ENCODE measurements around the gene CAMKK2.
A peak's percentile ranks its signal among the peaks of the same experiment; 100 is the strongest.
"Not testable (repeated sequence)": the region's sequence is repeated elsewhere in the genome, so short reads cannot be mapped to it uniquely, and the experiment has no call there.

CAMKK2 gene

GRCh38 chr12:121296618-121297434 is at the start of gene CAMKK2:
CAMKK2 (minus strand) TSS chr12:121296709; CDS start chr12:121274526, 22,183 bp downstream.
- DNase-seq = peak; percentile 90

DNA sequence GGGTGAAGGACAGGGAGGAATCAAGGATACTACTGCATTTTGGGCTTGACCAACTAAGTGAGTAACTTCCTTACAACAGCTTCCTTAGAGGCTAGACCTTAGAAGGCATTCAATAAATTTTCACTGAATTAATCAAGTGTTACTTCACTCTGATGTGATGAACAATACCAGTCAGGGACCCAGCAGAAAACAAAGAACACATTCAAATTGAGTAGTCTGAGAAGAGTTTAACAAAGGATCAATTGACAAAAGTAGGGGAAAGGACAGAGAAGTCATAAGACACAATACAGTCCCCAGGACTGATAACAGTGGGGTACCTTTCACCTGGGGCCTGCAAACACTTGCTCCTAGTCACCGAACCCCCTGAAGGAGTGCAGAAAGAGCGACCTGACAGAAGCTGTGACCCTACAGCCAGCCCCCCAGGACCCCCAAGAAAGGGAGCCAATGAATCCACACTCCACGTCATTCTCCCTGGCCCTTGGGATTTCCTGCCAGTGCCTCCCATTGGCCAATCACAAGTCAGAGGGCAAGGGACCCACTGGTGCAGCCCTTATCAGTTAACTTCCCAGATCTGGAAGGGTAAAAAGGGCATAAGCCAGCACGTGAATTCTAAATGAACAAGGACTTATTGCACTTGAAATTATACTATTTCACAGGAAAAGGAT is 48.8 kb upstream of the CAMKK2 start:
- no peak for DNase-seq

- DNase-seq = no peak
These were observed 48.0 kb upstream of the CAMKK2 start for GRCh38 chr12:121344506-121344905.

DNA sequence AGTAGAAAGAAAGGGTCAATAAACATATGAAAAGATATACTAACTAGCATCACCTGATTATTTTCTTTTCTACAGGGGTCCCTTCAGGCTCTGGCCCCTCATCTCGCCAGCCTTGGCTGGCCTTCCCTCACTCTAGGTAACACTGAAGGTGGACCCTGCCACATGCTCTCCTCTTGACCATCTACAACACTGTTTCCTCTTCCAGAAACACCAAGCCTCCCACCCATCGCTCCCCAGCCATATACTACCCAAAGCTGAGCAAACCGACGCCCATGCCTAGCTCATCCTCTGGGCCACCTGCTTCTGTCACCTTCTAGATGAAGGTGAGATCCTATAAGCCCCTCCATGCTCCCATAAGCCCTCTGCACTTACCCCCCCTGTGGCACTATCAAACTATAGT is 40.9 kb upstream of the CAMKK2 start:
- DNase-seq = no peak

- no peak for DNase-seq
These were observed 38.2 kb upstream of the CAMKK2 start for GRCh38 chr12:121334513-121335343.

DNA sequence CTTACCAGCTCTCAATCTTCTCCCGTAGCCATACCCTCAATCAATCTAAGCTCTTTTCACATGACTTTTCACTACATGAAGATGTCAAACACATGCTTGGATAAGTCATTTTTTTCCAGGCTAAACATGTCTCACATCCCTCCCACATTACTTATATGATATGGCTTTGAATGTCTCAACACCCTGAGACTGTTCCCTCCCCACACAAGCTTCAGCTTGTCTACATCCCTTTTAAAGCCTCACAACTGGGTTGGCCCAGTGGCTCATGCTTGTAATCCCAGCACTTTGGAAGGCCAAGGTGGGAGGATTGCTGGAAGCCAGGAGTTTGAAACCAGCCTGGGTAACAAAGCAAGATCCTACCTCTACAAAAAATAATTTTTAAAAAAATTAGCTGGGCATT is 37.2 kb upstream of the CAMKK2 start:
- DNase-seq = no peak

- DNase-seq = no peak
These were observed 34.7 kb upstream of the CAMKK2 start for GRCh38 chr12:121331248-121331647.

DNA sequence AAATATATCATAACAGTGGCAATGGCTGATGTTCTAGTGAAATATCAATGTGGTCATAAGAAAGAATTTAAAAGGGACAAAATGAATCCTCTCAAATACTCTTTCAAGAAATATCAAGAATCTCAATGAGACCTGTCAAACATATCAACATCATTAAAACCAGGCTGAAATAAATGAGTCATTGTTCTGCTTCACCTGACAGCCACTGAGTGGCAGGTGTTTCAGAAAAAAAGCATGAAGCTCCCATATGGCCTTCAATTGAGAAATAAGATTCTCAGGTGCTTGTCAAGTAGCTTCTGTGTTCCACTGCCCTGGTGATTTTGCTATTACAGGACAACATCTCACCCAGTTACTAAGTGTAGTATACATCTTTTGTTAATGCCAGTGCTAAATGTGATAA is 34.2 kb upstream of the CAMKK2 start:
- DNase-seq = no peak

GRCh38 chr12:121330195-121330594 is 33.7 kb upstream of the CAMKK2 start:
- DNase-seq = no peak

DNA sequence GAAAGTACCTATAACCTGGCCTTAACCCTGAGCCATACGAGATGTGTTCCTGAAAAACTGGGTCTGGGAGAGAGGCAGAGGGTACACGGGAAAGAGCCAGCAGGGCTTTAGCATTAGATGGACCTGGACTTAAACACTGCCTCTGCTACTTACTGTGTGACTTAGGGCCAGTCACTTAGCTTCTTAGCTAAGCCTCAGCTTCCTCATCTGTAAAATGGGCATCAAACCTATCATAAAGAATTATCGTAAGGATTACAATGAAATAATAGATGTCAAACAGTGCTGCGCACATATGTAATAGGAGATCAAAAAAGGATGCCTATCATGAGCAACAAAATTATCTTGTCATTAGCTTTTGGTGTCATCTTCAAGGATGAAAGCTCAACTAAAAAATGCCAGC is 32.1 kb upstream of the CAMKK2 start:
- no peak for DNase-seq

DNA sequence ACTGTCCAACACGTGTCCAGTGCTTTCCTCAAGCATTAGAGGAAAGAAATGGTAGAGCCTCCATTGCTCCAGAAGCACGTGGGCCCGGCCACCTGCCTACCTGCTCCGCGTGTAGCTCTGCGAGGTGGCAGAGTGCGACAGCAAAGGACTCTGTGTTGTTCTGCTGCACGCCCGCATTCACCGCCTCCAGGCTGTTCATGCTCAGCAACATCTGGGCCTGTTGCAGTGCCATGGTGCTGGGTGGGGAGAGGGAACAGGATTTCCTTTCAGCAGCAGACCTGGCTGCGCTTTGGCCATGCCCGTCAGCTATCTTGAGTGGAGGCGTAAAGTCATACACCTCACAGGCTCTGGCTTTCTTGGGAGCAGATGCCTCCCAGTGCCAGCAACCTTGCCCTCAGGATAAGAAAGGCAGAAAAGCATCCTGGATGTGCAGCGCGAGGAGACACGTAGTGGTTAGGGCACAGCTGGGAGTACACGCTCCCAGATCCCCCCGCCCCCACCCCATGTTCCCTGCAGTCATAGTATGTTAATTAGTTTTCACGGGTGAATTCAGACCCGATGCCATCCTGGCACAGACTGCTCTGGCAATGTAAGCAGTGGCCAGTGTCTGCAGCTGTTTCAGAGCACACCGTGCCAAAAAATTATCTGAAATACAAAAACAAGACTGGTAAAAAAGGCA is 30.6 kb upstream of the CAMKK2 start:
- no peak for DNase-seq

GRCh38 chr12:121325922-121326396 is 29.4 kb upstream of the CAMKK2 start:
- no peak for DNase-seq

- no peak for DNase-seq
These were observed 27.4 kb upstream of the CAMKK2 start for GRCh38 chr12:121323908-121324307.

GRCh38 chr12:121318121-121318520 is 21.6 kb upstream of the CAMKK2 start:
- no peak for DNase-seq

GRCh38 chr12:121314431-121314830 is 17.9 kb upstream of the CAMKK2 start:
- no peak for DNase-seq

GRCh38 chr12:121310231-121310630 is 13.7 kb upstream of the CAMKK2 start:
- not testable (repeated sequence) for DNase-seq

GRCh38 chr12:121307397-121307796 is 10.9 kb upstream of the CAMKK2 start:
- DNase-seq = not testable (repeated sequence)

DNA sequence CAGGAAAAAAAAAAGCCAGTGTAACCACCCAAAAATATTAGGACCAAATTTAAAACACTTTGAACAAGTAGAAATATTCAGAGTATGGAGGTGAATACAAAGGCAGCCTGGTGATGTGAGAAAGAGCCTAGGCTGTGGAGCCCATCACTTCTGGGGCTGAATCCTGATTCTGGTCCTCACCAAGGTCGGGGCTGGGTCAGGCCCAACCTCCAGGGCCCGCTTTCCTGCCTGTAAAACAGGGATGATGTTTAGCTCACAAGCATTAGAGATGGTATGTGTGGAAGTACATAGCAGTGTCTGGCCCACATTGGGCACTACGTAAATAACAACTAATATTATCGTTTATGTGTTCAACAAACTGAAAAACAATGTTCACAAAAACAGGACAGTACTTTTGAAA is 7.8 kb upstream of the CAMKK2 start:
- no peak for DNase-seq

GRCh38 chr12:121301876-121302275 is 5.4 kb upstream of the CAMKK2 start:
- no peak for DNase-seq

- DNase-seq = no peak
These were observed 3.7 kb upstream of the CAMKK2 start for GRCh38 chr12:121300083-121300819.

- DNase-seq = no peak
These were observed 3.2 kb upstream of the CAMKK2 start for GRCh38 chr12:121299662-121300061.

- not testable (repeated sequence) for DNase-seq
These were observed 1.9 kb upstream of the CAMKK2 start for GRCh38 chr12:121298411-121298810.

Data from activated CD8-positive, alpha-beta memory T cell treated with anti-CD3 and anti-CD28 coated beads, Interleukin-2, amount 50 U/mL, for 48 hours (primary cell).